WTC11 (cell line): Measurements from ENCODE around the gene CNST.

Experiments
- CTCF ChIP-seq: fragments of 200-600 bp; IDR thresholded peaks from 2 replicates; pipeline ENCODE4 v1.8.0; 2022; ENCODE audit warnings: antibody characterized with exemption
- ELF4 ChIP-seq: sonication (generic); formaldehyde crosslinking; IDR thresholded peaks from 2 replicates; pipeline ENCODE4 v1.8.1; 2022; ENCODE audit warnings: low read depth, mild to moderate bottlenecking, moderate library complexity, missing genetic modification reagents
- KAT7 ChIP-seq: sonication (generic); formaldehyde crosslinking; IDR thresholded peaks from 2 replicates; pipeline ENCODE4 v1.8.1; 2023; ENCODE audit warnings: missing genetic modification reagents, mild to moderate bottlenecking, borderline replicate concordance
- MXD4 ChIP-seq: fragments of 250-450 bp; sonication (Bioruptor Pico); IDR thresholded peaks from 2 replicates; pipeline ENCODE4 v1.8.0; 2021; ENCODE audit warnings: mild to moderate bottlenecking, moderate library complexity, borderline replicate concordance
- ZNF232 ChIP-seq: sonication (generic); formaldehyde crosslinking; IDR thresholded peaks from 2 replicates; pipeline ENCODE4 v1.8.0; 2022; ENCODE audit warnings: mild to moderate bottlenecking, missing genetic modification reagents
- TF ChIP-seq, protein P1 (sequence below): sonication (generic); formaldehyde crosslinking; IDR thresholded peaks from 2 replicates; pipeline ENCODE4 v1.8.1; 2023; ENCODE audit warnings: mild to moderate bottlenecking, missing genetic modification reagents, moderate library complexity

- TF ChIP-seq, protein P1, sequence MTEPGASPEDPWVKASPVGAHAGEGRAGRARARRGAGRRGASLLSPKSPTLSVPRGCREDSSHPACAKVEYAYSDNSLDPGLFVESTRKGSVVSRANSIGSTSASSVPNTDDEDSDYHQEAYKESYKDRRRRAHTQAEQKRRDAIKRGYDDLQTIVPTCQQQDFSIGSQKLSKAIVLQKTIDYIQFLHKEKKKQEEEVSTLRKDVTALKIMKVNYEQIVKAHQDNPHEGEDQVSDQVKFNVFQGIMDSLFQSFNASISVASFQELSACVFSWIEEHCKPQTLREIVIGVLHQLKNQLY, result no peak
- TF ChIP-seq ZNF232 (CRISPR knock-in tag) (no peak), CTCF (no peak), MXD4 (CRISPR knock-in tag) (no peak), ELF4 (CRISPR knock-in tag) (no peak), KAT7 (no peak)
Observed at GRCh38 chr1:246607462-246607861, 41.2 kb downstream of the CNST start.
